ENCODE results near the gene SEMA4G. TPM values are rescaled to one million over a fixed set of nuclear protein-coding genes. Genes with fewer than 3 reads are reported as not detected.

Gene SEMA4G
- total RNA-seq, 2 experiments from 2014 or later = 0.21 to 0.41 TPM

DNA sequence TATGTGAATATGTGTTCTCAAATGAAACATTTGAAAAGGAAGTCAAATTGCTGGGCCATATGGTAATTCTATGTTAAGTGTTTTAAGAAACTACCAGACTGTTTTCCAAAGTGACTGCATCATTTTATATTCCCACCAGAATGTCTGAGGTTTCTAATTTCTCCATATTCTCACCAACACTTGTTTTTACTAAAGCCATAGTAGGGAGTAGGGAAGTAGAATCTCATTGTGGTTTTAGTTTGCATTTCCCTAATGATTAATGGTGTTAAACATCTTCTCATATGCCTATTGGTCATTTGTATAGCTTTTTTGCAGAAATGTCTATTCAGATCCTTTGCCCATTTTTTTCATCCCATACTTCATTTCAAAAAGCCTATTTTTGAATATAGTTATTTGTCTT lies 9.1 kb upstream of the SEMA4G start:
- Histone ChIP-seq H3K9me2 (ENCODE audit: insufficient read depth, low read length) (no peaks in the 10 kb centered on the region), H4K20me1 (ENCODE audit: insufficient read depth, low read length) (no peaks in the 10 kb centered on the region), H3K36me3 (ENCODE audit: insufficient read depth, low read length) (peaks cover 78% of the 10 kb centered on the region), H3K4me1 (ENCODE audit: insufficient read depth, low read length, poor library complexity, severe bottlenecking) (peaks cover 11% of the 10 kb centered on the region), H3K79me2 (ENCODE audit: insufficient read depth, low read depth, low read length) (no peaks in the 10 kb centered on the region), H3K27ac (ENCODE audit: low read depth, low read length, poor library complexity, severe bottlenecking) (no peak overlapping the region), H3K4me2 (ENCODE audit: low read length) (no peak overlapping the region), H2AFZ (ENCODE audit: low read length) (no peak overlapping the region), H3K4me3 (ENCODE audit: low read depth, low read length, poor library complexity, severe bottlenecking) (no peak overlapping the region), H3K9me3 (ENCODE audit: low read length) (no peaks in the 10 kb centered on the region)
- no peak for DNase-seq (ENCODE audit: low spot score)
- ChIA-PET CTCF (ENCODE audit: unreplicated experiment) (no interaction called here), POLR2A (no interaction called here)
- intact Hi-C loops (cut with micrococcal nuclease; ENCODE audit: unreplicated experiment) = loop anchor here (5.0 kb wide), 1 partner anchor 33 kb away; no protein-coding TSS in a partner anchor
- no TSS peak for BruUV-seq (replicated peaks)
- TF ChIP-seq EZH2phosphoT487 (IDR thresholded peaks at IDR 0.05; ENCODE audit: borderline replicate concordance, low read depth, low read length) = no peak
- TF ChIP-seq, protein P1, sequence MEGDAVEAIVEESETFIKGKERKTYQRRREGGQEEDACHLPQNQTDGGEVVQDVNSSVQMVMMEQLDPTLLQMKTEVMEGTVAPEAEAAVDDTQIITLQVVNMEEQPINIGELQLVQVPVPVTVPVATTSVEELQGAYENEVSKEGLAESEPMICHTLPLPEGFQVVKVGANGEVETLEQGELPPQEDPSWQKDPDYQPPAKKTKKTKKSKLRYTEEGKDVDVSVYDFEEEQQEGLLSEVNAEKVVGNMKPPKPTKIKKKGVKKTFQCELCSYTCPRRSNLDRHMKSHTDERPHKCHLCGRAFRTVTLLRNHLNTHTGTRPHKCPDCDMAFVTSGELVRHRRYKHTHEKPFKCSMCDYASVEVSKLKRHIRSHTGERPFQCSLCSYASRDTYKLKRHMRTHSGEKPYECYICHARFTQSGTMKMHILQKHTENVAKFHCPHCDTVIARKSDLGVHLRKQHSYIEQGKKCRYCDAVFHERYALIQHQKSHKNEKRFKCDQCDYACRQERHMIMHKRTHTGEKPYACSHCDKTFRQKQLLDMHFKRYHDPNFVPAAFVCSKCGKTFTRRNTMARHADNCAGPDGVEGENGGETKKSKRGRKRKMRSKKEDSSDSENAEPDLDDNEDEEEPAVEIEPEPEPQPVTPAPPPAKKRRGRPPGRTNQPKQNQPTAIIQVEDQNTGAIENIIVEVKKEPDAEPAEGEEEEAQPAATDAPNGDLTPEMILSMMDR (conservative IDR thresholded peaks at IDR 0.05; ENCODE audit: low read length) = no peak

DNA sequence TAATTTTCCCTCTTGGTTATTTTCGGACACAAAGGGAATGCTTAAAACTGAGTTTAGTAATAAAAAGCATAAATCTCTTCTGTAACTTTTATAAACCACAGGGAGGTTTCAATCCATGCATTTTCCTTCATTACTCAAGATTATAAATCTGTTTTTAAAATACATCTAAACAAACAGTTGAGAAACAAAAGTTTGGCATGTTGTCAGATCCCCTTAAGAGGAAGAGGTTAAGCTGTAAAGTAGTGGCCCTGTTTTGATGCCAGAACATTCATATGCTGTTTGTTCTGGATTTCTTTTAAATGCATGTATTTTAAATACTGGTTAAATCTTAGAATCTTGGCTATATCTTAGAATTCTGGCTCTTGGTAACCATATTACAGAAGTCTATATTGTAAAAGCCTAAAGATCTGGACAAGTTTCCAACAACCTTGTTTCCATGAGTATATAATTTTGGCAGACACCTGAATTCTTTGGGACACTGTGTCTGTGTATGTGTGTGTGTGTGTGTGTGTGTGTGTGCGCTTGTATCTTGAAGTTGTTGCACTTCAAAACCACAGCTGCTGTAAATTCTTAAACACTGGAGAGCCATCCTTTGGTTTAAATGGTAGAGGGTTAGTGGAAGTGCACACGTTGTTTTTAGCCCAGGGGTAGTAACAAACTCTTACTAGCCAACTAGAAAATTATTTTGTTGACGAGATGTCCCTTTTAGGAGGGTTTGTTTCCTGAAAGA lies 6.8 kb upstream of the SEMA4G start:
- peaks cover 11% of the 10 kb centered on the region for H3K4me1 ChIP-seq (ENCODE audit: insufficient read depth, low read length, poor library complexity, severe bottlenecking)
- H3K4me3 ChIP-seq (ENCODE audit: low read depth, low read length, poor library complexity, severe bottlenecking) = no peak overlapping the region
- no peak overlapping the region for H3K4me2 ChIP-seq (ENCODE audit: low read length)
- ChIA-PET POLR2A (interaction anchor here (0.7 kb wide), 1 partner anchor 127 kb away, joined by 3 read pairs; no protein-coding TSS in a partner anchor), CTCF (ENCODE audit: unreplicated experiment) (no interaction called here)
- H3K9me3 ChIP-seq (ENCODE audit: low read length) = no peaks in the 10 kb centered on the region
- H3K9me2 ChIP-seq (ENCODE audit: insufficient read depth, low read length) = no peaks in the 10 kb centered on the region
- H3K79me2 ChIP-seq (ENCODE audit: insufficient read depth, low read depth, low read length) = no peaks in the 10 kb centered on the region
- no peak overlapping the region for H3K27ac ChIP-seq (ENCODE audit: low read depth, low read length, poor library complexity, severe bottlenecking)
- DNase-seq (ENCODE audit: low spot score) = no peak
- H2AFZ ChIP-seq (ENCODE audit: low read length) = no peak overlapping the region
- H4K20me1 ChIP-seq (ENCODE audit: insufficient read depth, low read length) = no peaks in the 10 kb centered on the region
- intact Hi-C loops (cut with micrococcal nuclease; ENCODE audit: unreplicated experiment) = loop anchor here (5.0 kb wide), 1 partner anchor 35 kb away; no protein-coding TSS in a partner anchor
- BruUV-seq (replicated peaks) = no TSS peak
- TF ChIP-seq, protein P1 (conservative IDR thresholded peaks at IDR 0.05; ENCODE audit: low read length) = no peak
- no peak for TF ChIP-seq EZH2phosphoT487 (IDR thresholded peaks at IDR 0.05; ENCODE audit: borderline replicate concordance, low read depth, low read length)
- H3K36me3 ChIP-seq (ENCODE audit: insufficient read depth, low read length) = peaks cover 64% of the 10 kb centered on the region

DNA sequence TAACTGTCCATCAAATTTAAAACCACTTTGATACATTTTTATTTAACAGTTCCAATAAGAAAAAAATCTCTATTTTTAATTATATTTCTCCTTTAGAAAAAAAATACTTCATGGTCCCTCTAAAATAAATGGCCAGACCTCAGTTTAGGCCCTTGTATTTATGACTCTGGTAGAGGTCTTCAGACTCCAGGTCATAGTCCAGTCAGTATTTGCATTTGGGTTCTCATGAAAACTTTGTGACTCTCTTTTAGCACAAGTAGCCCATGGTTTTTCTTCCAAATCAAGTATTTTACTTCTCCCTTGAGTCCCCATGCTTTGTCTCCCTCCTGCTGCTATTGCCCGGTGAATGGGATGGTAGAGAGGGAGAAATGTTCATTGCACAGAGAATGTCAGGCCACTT lies 5.5 kb upstream of the SEMA4G start:
- no peaks in the 10 kb centered on the region for H4K20me1 ChIP-seq (ENCODE audit: insufficient read depth, low read length)
- no peak overlapping the region for H2AFZ ChIP-seq (ENCODE audit: low read length)
- peaks cover 15% of the 10 kb centered on the region for H3K4me1 ChIP-seq (ENCODE audit: insufficient read depth, low read length, poor library complexity, severe bottlenecking)
- CTCF ChIA-PET (ENCODE audit: unreplicated experiment) = no interaction called here
- H3K79me2 ChIP-seq (ENCODE audit: insufficient read depth, low read depth, low read length) = no peaks in the 10 kb centered on the region
- no peak overlapping the region for H3K4me2 ChIP-seq (ENCODE audit: low read length)
- peaks cover 54% of the 10 kb centered on the region for H3K36me3 ChIP-seq (ENCODE audit: insufficient read depth, low read length)
- no TSS peak for BruUV-seq (replicated peaks)
- no peak for DNase-seq (ENCODE audit: low spot score)
- no peaks in the 10 kb centered on the region for H3K9me3 ChIP-seq (ENCODE audit: low read length)
- intact Hi-C loops (cut with micrococcal nuclease; ENCODE audit: unreplicated experiment) = loop anchor here (5.0 kb wide), 1 partner anchor 37 kb away; no protein-coding TSS in a partner anchor
- H3K27ac ChIP-seq (ENCODE audit: low read depth, low read length, poor library complexity, severe bottlenecking) = no peak overlapping the region
- TF ChIP-seq, protein P1 (conservative IDR thresholded peaks at IDR 0.05; ENCODE audit: low read length) = no peak
- no peak for TF ChIP-seq EZH2phosphoT487 (IDR thresholded peaks at IDR 0.05; ENCODE audit: borderline replicate concordance, low read depth, low read length)
- no peaks in the 10 kb centered on the region for H3K9me2 ChIP-seq (ENCODE audit: insufficient read depth, low read length)
- POLR2A ChIA-PET = no interaction called here
- no peak overlapping the region for H3K4me3 ChIP-seq (ENCODE audit: low read depth, low read length, poor library complexity, severe bottlenecking)

All from OCI-LY7 (cell line).